ENCODE measurements around the gene GABARAP. TPM values are rescaled to one million over a fixed set of nuclear protein-coding genes. Genes with fewer than 3 reads are reported as not detected.
A peak's percentile ranks its signal among the peaks of the same experiment; 100 is the strongest.

Gene GABARAP
- total and polyA plus RNA-seq, 2 of the 8 experiments (the other 6 are each of a cell fraction or from before 2014, with no cell fraction given), result 252 to 581 TPM

DNA sequence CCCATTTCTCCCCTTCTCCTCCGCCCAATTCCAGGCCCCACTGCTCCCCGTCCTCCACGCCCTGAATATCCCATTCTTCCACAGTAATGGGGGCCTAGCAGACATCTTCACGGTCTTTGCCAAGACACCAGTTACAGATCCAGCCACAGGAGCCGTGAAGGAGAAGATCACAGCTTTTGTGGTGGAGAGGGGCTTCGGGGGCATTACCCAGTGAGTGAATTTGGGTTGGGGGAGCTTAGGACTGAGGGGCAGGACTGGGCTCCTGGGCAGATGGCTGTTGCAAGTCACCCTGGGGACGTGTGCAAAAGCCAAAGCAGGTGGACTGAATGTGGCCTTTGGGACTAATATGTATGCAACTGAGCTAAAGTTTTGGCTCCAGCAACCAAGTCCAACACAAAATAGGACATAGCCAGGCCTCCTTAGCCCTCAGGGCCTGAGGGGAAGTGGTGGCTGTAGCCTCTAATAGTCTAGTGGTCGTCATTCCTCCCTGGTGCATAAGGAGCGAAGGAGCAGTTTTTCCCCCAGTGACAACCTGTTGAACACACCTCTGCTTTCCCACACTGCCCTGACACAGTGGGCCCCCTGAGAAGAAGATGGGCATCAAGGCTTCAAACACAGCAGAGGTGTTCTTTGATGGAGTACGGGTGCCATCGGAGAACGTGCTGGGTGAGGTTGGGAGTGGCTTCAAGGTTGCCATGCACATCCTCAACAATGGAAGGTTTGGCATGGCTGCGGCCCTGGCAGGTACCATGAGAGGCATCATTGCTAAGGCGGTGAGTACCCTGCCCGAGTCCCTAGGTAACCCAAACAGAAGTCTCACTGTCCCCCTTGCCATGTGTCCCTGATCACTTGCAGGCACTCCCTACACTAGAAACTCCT lies 19.9 kb downstream of the GABARAP start:
- Histone ChIP-seq H2AFZ (ENCODE audit: low read length) (no peak overlapping the region), H3K27me3 (replicated peaks in 1 of 4; ENCODE audit: control insufficient read depth in 3 of 4, extremely low read depth in 1 of 4, insufficient read depth in 3 of 4, low read length in 3 of 4) (no peaks in the 10 kb centered on the region), H2BK12ac (ENCODE audit: low read depth, low read length) (no peak overlapping the region), H3K14ac (ENCODE audit: insufficient read length) (no peak overlapping the region), H3K4ac (replicated peaks; ENCODE audit: insufficient read length, low read depth, low read length) (no peak overlapping the region), H3K4me1 (replicated peaks in 1 of 4; ENCODE audit: control insufficient read depth in 3 of 4, insufficient read depth in 4 of 4, low read length in 3 of 4) (peaks cover 6 to 19% (median 12%) of the 10 kb centered on the region in 4 experiments; a peak in 6 of 7 replicates), H4K20me1 (replicated peaks in 1 of 2; ENCODE audit: control insufficient read depth in 1 of 2, insufficient read depth in 2 of 2, low read length in 2 of 2) (peaks cover 14 to 33% of the 10 kb centered on the region in 2 experiments), H3K79me1 (ENCODE audit: low read depth, low read length) (no peaks in the 10 kb centered on the region), H3K4me3 (ENCODE audit: extremely low read depth in 1 of 4, insufficient read depth in 2 of 4, low read depth in 3 of 4, low read length in 4 of 4) (no peak overlapping the region), H3K18ac (ENCODE audit: extremely low read depth, low read length) (no peak overlapping the region), H2BK120ac (replicated peaks; ENCODE audit: low read depth, low read length) (no peak overlapping the region), H3K36me3 (ENCODE audit: control insufficient read depth in 2 of 4, insufficient read depth in 4 of 4, low read length in 3 of 4) (peaks cover 18 to 52% (median 41%) of the 10 kb centered on the region in 4 experiments), H4K5ac (ENCODE audit: insufficient read length, low read depth, low read length) (no peak overlapping the region), H3K9ac (replicated peaks in 1 of 4; ENCODE audit: extremely low read depth in 1 of 4, low read depth in 3 of 4, low read length in 3 of 4) (no peak overlapping the region), H3K79me2 (ENCODE audit: control insufficient read depth in 1 of 2, insufficient read depth in 2 of 2, low read length in 2 of 2) (no peaks in the 10 kb centered on the region), H2BK15ac (ENCODE audit: low read length) (no peak overlapping the region), H3K4me2 (ENCODE audit: insufficient read depth in 1 of 2, low read depth in 2 of 2, low read length in 2 of 2) (no peak overlapping the region), H2AK5ac (ENCODE audit: low read depth, low read length) (no peak overlapping the region), H4K91ac (replicated peaks; ENCODE audit: insufficient read length, low read length) (no peak overlapping the region), H4K8ac (ENCODE audit: extremely low read depth, insufficient read depth, low read length) (no peak overlapping the region), H3K23ac (ENCODE audit: insufficient read length) (no peak overlapping the region), H3K56ac (replicated peaks; ENCODE audit: insufficient read length, low read depth, low read length) (no peak overlapping the region), H2BK5ac (ENCODE audit: low read depth, low read length) (no peak overlapping the region), H3K9me3 (ENCODE audit: insufficient read depth in 2 of 2, low read depth in 1 of 2, low read length in 1 of 2) (no peaks in the 10 kb centered on the region), H3K27ac (ENCODE audit: low read depth, low read length) (0 out of 2 replicates have a peak overlapping the region, but pooled peaks have one; percentile 40), H3K23me2 (ENCODE audit: low read depth, low read length) (peaks cover 5% of the 10 kb centered on the region; the same call in 1 of the 2 replicates), H2BK20ac (ENCODE audit: low read length) (no peak overlapping the region)
- FAIRE-seq (no peak), DNase-seq (ENCODE audit: low read depth in 1 of 2, low spot score in 2 of 2) (no peak)
- TF ChIP-seq, protein P1, sequence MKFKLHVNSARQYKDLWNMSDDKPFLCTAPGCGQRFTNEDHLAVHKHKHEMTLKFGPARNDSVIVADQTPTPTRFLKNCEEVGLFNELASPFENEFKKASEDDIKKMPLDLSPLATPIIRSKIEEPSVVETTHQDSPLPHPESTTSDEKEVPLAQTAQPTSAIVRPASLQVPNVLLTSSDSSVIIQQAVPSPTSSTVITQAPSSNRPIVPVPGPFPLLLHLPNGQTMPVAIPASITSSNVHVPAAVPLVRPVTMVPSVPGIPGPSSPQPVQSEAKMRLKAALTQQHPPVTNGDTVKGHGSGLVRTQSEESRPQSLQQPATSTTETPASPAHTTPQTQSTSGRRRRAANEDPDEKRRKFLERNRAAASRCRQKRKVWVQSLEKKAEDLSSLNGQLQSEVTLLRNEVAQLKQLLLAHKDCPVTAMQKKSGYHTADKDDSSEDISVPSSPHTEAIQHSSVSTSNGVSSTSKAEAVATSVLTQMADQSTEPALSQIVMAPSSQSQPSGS (IDR thresholded peaks at IDR 0.05; ENCODE audit: low read length), result no peak
- TF ChIP-seq POLR2AphosphoS5 (IDR thresholded peaks at IDR 0.05; ENCODE audit: low read depth, low read length) (peak; percentile 40), POLR2A (IDR thresholded peaks at IDR 0.05; ENCODE audit: control extremely low read depth in 1 of 2, low read depth in 2 of 2, low read length in 2 of 2) (peak in 1 of 2 experiments; percentile 13; a peak in 1 of 3 replicates)
- WGBS, 2 experiments (ENCODE audit: extremely low coverage in 1 of 2, insufficient coverage in 1 of 2, insufficient read length in 1 of 2, insufficient replicate concordance in 2 of 2, low coverage in 1 of 2, low lambda C conversion rate in 2 of 2, missing lambda C conversion rate in 1 of 2), result 92% methylated on average over 15 of the region's 15 CpGs; no CpG with 5 or more reads in 1 of the 2 experiments
- CTCF ChIA-PET (ENCODE audit: partially characterized antibody), result interaction anchor here (0.9 to 4.3 kb wide), 9 partner anchors 9 to 75 kb away, joined by 3 to 46 read pairs (median 10); partner anchors contain the start of genes DVL2, GABARAP and PHF23
- POLR2A ChIA-PET (ENCODE audit: partially characterized antibody), result interaction anchor here (0.7 to 10.7 kb wide), 10 partner anchors 9 to 91 kb away, joined by 3 to 386 read pairs (median 16); partner anchors contain the start of genes CLDN7, CTDNEP1, DVL2 and ELP5
